Measurements from ENCODE around the gene MMP24OS. TPM values are rescaled to one million over a fixed set of nuclear protein-coding genes. Genes with fewer than 3 reads are reported as not detected.
A peak's percentile ranks its signal among the peaks of the same experiment; 100 is the strongest.

The MMP24OS gene
- total RNA-seq, 4 donors from 2014 or later, result 30.4 to 41.2 (median 34.4) TPM

DNA sequence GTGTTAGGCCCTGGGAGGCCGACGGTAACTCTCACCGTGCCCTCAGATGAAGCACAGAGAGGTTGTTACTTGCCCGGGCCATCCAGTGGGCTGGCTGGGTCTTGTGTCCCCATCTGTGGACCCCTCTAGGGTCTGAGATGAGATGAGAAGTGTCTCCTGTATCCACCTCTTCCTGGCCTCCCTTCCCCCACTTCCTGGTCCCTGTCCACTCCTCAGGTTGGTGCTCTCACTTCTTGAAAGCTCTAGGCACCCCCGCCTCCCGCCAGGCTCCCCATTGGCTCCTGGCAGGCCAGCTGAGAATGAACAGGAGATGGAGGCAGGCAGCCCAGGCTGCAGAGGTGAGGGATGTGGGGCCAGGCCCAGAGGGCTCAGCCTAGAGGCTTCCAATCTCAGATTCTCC is 1.5 kb downstream of the MMP24OS start:
- Histone ChIP-seq H3K36me3 (peaks cover 0 to 59% (median 13%) of the 10 kb centered on the region in 3 donors), H3K4me3 (peak overlapping the region in 3 of 4 donors; percentile 69 to 85 (median 69))

GRCh38 chr20:35275741-35276251 is 2.1 kb downstream of the MMP24OS start:
- DNase-seq (ENCODE audit: low spot score in 2 of 2), result no peak
- 76 to 84% methylated on average over 7 to 12 of the region's 12 CpGs for WGBS, 2 donors
- Histone ChIP-seq H3K27ac (peak overlapping the region in 2 of 4 donors; percentile 9 to 17), H3K4me1 (peaks cover 0 to 29% (median 8%) of the 10 kb centered on the region in 4 donors), H3K27me3 (no peaks in the 10 kb centered on the region), H3K4me3 (no peak overlapping the region), H3K9me3 (no peaks in the 10 kb centered on the region), H3K36me3 (peaks cover 0 to 65% (median 13%) of the 10 kb centered on the region in 3 donors)
- TF ChIP-seq, protein P1, sequence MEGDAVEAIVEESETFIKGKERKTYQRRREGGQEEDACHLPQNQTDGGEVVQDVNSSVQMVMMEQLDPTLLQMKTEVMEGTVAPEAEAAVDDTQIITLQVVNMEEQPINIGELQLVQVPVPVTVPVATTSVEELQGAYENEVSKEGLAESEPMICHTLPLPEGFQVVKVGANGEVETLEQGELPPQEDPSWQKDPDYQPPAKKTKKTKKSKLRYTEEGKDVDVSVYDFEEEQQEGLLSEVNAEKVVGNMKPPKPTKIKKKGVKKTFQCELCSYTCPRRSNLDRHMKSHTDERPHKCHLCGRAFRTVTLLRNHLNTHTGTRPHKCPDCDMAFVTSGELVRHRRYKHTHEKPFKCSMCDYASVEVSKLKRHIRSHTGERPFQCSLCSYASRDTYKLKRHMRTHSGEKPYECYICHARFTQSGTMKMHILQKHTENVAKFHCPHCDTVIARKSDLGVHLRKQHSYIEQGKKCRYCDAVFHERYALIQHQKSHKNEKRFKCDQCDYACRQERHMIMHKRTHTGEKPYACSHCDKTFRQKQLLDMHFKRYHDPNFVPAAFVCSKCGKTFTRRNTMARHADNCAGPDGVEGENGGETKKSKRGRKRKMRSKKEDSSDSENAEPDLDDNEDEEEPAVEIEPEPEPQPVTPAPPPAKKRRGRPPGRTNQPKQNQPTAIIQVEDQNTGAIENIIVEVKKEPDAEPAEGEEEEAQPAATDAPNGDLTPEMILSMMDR (IDR thresholded peaks at IDR 0.05), result no peak
- TF ChIP-seq POLR2A (IDR thresholded peaks at IDR 0.05), result no peak
- TF ChIP-seq EP300 (IDR thresholded peaks at IDR 0.05), result no peak

More for the DNA sequence above, 1.5 kb downstream of the MMP24OS start:
- TF ChIP-seq, protein P1 (IDR thresholded peaks at IDR 0.05), result no peak
- TF ChIP-seq POLR2A (IDR thresholded peaks at IDR 0.05), result no peak
- no peak for TF ChIP-seq EP300 (IDR thresholded peaks at IDR 0.05)
- no peak for DNase-seq (ENCODE audit: low spot score in 2 of 2)
- H3K27me3 ChIP-seq, result no peaks in the 10 kb centered on the region
- peaks cover 0 to 29% (median 8%) of the 10 kb centered on the region in 4 donors for H3K4me1 ChIP-seq
- WGBS, 2 donors, result 87 to 88% methylated on average over 6 of the region's 6 CpGs
- peak overlapping the region; percentile 82 to 97 (median 96) for H3K27ac ChIP-seq
- H3K9me3 ChIP-seq, result no peaks in the 10 kb centered on the region

- peak overlapping the region in 1 of 4 donors; percentile 12 for H3K27ac ChIP-seq
- peaks cover 0 to 65% (median 7%) of the 10 kb centered on the region in 3 donors for H3K36me3 ChIP-seq
- no peak overlapping the region for H3K4me3 ChIP-seq
- no peaks in the 10 kb centered on the region for H3K9me3 ChIP-seq
- TF ChIP-seq POLR2A (IDR thresholded peaks at IDR 0.05), result no peak
- no peak for TF ChIP-seq EP300 (IDR thresholded peaks at IDR 0.05)
- TF ChIP-seq, protein P1 (IDR thresholded peaks at IDR 0.05), result no peak
- 89 to 94% methylated on average over 22 to 24 of the region's 24 CpGs for WGBS, 2 donors
- H3K4me1 ChIP-seq, result peaks cover 0 to 32% (median 8%) of the 10 kb centered on the region in 4 donors
- DNase-seq (ENCODE audit: low spot score in 2 of 2), result no peak
- no peaks in the 10 kb centered on the region for H3K27me3 ChIP-seq
These were observed 3.5 kb downstream of the MMP24OS start for GRCh38 chr20:35274172-35275092.

GRCh38 chr20:35273449-35274171 is 4.3 kb downstream of the MMP24OS start:
- H3K36me3 ChIP-seq, result peaks cover 0 to 63% (median 0%) of the 10 kb centered on the region in 3 donors
- no peaks in the 10 kb centered on the region for H3K27me3 ChIP-seq
- TF ChIP-seq EP300 (IDR thresholded peaks at IDR 0.05), result no peak
- no peak for TF ChIP-seq POLR2A (IDR thresholded peaks at IDR 0.05)
- TF ChIP-seq, protein P1 (IDR thresholded peaks at IDR 0.05), result no peak
- DNase-seq (ENCODE audit: low spot score in 2 of 2), result no peak
- H3K9me3 ChIP-seq, result no peaks in the 10 kb centered on the region
- 61 to 74% methylated on average over 6 to 13 of the region's 13 CpGs for WGBS, 2 donors
- H3K27ac ChIP-seq, result peak overlapping the region in 1 of 4 donors; percentile 12
- H3K4me3 ChIP-seq, result no peak overlapping the region
- peaks cover 0 to 35% (median 8%) of the 10 kb centered on the region in 4 donors for H3K4me1 ChIP-seq
